DND-41 (cell line): ENCODE measurements around the gene FAM241A.

Experiments
- EZH2 ChIP-seq: IDR thresholded peaks from 3 replicates; pipeline ENCODE4 v1.6.1; 2012; ENCODE audit warnings: borderline replicate concordance, low read depth, mild to moderate bottlenecking, moderate library complexity, low read length, inconsistent platforms; ENCODE audit not compliant: severe bottlenecking
- TF ChIP-seq, protein P1 (sequence below): IDR thresholded peaks from 2 replicates; pipeline ENCODE4 v1.5.1; 2012; ENCODE audit warnings: borderline replicate concordance, low read length, moderate library complexity, mild to moderate bottlenecking; ENCODE audit not compliant: poor library complexity, severe bottlenecking; ENCODE audit errors: extremely low read depth

GRCh38 chr4:112110059-112110425 lies 35.2 kb upstream of the FAM241A start:
- TF ChIP-seq, protein P1, sequence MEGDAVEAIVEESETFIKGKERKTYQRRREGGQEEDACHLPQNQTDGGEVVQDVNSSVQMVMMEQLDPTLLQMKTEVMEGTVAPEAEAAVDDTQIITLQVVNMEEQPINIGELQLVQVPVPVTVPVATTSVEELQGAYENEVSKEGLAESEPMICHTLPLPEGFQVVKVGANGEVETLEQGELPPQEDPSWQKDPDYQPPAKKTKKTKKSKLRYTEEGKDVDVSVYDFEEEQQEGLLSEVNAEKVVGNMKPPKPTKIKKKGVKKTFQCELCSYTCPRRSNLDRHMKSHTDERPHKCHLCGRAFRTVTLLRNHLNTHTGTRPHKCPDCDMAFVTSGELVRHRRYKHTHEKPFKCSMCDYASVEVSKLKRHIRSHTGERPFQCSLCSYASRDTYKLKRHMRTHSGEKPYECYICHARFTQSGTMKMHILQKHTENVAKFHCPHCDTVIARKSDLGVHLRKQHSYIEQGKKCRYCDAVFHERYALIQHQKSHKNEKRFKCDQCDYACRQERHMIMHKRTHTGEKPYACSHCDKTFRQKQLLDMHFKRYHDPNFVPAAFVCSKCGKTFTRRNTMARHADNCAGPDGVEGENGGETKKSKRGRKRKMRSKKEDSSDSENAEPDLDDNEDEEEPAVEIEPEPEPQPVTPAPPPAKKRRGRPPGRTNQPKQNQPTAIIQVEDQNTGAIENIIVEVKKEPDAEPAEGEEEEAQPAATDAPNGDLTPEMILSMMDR = no peak
- no peak for TF ChIP-seq EZH2
